Measurements from ENCODE around the gene EPHA7.

EPHA7 gene

GRCh38 chr6:93319304-93319703 lies 100.1 kb downstream of the EPHA7 start:
- no peak for DNase-seq

GRCh38 chr6:93318121-93318520 lies 101.2 kb downstream of the EPHA7 start:
- no peak for DNase-seq

- DNase-seq, result no peak
Observed at GRCh38 chr6:93317592-93317991, 101.8 kb downstream of the EPHA7 start.

- DNase-seq, result no peak
Observed at GRCh38 chr6:93307505-93308409, 111.6 kb downstream of the EPHA7 start.

GRCh38 chr6:93305088-93305487 lies 114.3 kb downstream of the EPHA7 start:
- no peak for DNase-seq

GRCh38 chr6:93304505-93304904 lies 114.9 kb downstream of the EPHA7 start:
- no peak for DNase-seq

- DNase-seq, result no peak
Observed at GRCh38 chr6:93300661-93301060, 118.7 kb downstream of the EPHA7 start.

GRCh38 chr6:93299622-93300021 lies 119.7 kb downstream of the EPHA7 start:
- no peak for DNase-seq

- no peak for DNase-seq
Observed at GRCh38 chr6:93295631-93296030, 123.7 kb downstream of the EPHA7 start.

- no peak for DNase-seq
Observed at GRCh38 chr6:93294879-93295278, 124.5 kb downstream of the EPHA7 start.

- no peak for DNase-seq
Observed at GRCh38 chr6:93293872-93294271, 125.5 kb downstream of the EPHA7 start.

- no peak for DNase-seq
Observed at GRCh38 chr6:93293460-93293859, 125.9 kb downstream of the EPHA7 start.

- no peak for DNase-seq
Observed at GRCh38 chr6:93282521-93283031, 136.8 kb downstream of the EPHA7 start.

GRCh38 chr6:93278241-93278640 lies 141.1 kb downstream of the EPHA7 start:
- DNase-seq, result no peak

- DNase-seq, result no peak
Observed at GRCh38 chr6:93272896-93273295, 146.5 kb downstream of the EPHA7 start.

GRCh38 chr6:93272211-93272610 lies 147.1 kb downstream of the EPHA7 start:
- no peak for DNase-seq

- DNase-seq, result no peak
Observed at GRCh38 chr6:93266116-93266817, 153.1 kb downstream of the EPHA7 start.

GRCh38 chr6:93260881-93261280 lies 158.5 kb downstream of the EPHA7 start:
- no peak for DNase-seq

- no peak for DNase-seq
Observed at GRCh38 chr6:93259332-93259731, 160.0 kb downstream of the EPHA7 start.

- DNase-seq, result no peak
Observed at GRCh38 chr6:93252930-93253329, 166.4 kb downstream of the EPHA7 start.

GRCh38 chr6:93248631-93249030 lies 170.7 kb downstream of the EPHA7 start:
- no peak for DNase-seq

GRCh38 chr6:93243231-93243778 lies 176.1 kb downstream of the EPHA7 start:
- no peak for DNase-seq

- DNase-seq, result no peak
Observed at GRCh38 chr6:93242049-93242448, 177.3 kb downstream of the EPHA7 start.

GRCh38 chr6:93238632-93239031 lies 180.7 kb downstream of the EPHA7 start:
- DNase-seq, result no peak

Data from DMS 273 treated with DMSO at 0.1 percent for 48 hours (cell line).